Lower leg skin (tissue), 3 donors: ENCODE data around the gene HGF.

ENCODE experiments used
- POLR2A ChIP-seq, 2 donors: fragments of 450-650 bp; IDR thresholded peaks; one replicate each; pipeline ENCODE4 v1.6.1; 2016 to 2017; ENCODE audit warnings: antibody characterized with exemption in 2 of 2, mild to moderate bottlenecking in 1 of 2, moderate library complexity in 1 of 2
- TF ChIP-seq, protein P1 (sequence below), 3 donors: fragments of 450-650 bp; IDR thresholded peaks; one replicate each; pipeline ENCODE4 v1.5.1; 2016; ENCODE audit warnings: antibody characterized with exemption in 3 of 3, mild to moderate bottlenecking in 3 of 3, moderate library complexity in 2 of 3

GRCh38 chr7:81816312-81816711, 46.5 kb upstream of the HGF start:
- TF ChIP-seq, protein P1, sequence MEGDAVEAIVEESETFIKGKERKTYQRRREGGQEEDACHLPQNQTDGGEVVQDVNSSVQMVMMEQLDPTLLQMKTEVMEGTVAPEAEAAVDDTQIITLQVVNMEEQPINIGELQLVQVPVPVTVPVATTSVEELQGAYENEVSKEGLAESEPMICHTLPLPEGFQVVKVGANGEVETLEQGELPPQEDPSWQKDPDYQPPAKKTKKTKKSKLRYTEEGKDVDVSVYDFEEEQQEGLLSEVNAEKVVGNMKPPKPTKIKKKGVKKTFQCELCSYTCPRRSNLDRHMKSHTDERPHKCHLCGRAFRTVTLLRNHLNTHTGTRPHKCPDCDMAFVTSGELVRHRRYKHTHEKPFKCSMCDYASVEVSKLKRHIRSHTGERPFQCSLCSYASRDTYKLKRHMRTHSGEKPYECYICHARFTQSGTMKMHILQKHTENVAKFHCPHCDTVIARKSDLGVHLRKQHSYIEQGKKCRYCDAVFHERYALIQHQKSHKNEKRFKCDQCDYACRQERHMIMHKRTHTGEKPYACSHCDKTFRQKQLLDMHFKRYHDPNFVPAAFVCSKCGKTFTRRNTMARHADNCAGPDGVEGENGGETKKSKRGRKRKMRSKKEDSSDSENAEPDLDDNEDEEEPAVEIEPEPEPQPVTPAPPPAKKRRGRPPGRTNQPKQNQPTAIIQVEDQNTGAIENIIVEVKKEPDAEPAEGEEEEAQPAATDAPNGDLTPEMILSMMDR (IDR thresholded peaks at IDR 0.05): no peak
- TF ChIP-seq POLR2A (IDR thresholded peaks at IDR 0.05): no peak
